OCI-LY3 (cell line): ENCODE results near the gene ESPN.

Experiments used
- CTCF ChIP-seq: fragments of 200-600, 300-600 bp; sonication (generic); IDR thresholded peaks from 2 replicates; pipeline ENCODE4 v1.5.1; 2014; ENCODE audit warnings: antibody characterized with exemption, low read length, low read depth
- EZH2phosphoT487 ChIP-seq: fragments of 200-600 bp; shearing (Covaris generic); IDR thresholded peaks from 2 replicates; pipeline ENCODE4 v1.6.1; 2018; ENCODE audit warnings: antibody characterized with exemption, mixed run types, low read depth

GRCh38 chr1:6419397-6419803 is 5.2 kb upstream of the ESPN start:
- TF ChIP-seq CTCF (no peak), EZH2phosphoT487 (no peak)
